Mesenchymal stem cell (in vitro differentiated cells and primary cell): ENCODE results near the gene CXCL5.
A peak's percentile ranks its signal among the peaks of the same experiment; 100 is the strongest.

Experiments used
- DNase-seq: peaks from one replicate; pipeline ENCODE4 v3.0.0-alpha.2; 2013
- H2AFZ ChIP-seq: one replicate; pipeline ENCODE4 v1.6.1; 2013; ENCODE audit warnings: low read depth, mild to moderate bottlenecking, control low read depth, inconsistent platforms, low read length, moderate library complexity
- H2AK5ac ChIP-seq: 2 replicates; pipeline ENCODE4 v1.6.1; 2013; ENCODE audit warnings: low read length, moderate library complexity, mild to moderate bottlenecking, inconsistent platforms; ENCODE audit not compliant: severe bottlenecking
- H2BK120ac ChIP-seq: one replicate; pipeline ENCODE4 v1.6.1; 2013; ENCODE audit warnings: low read depth, mild to moderate bottlenecking, inconsistent platforms, low read length, moderate library complexity
- H2BK12ac ChIP-seq, 2 experiments: one replicate each; pipeline ENCODE4 v1.6.1; 2013; ENCODE audit warnings: inconsistent platforms in 2 of 2, low read length in 2 of 2, mild to moderate bottlenecking in 2 of 2, moderate library complexity in 2 of 2, control low read depth in 1 of 2
- H2BK15ac ChIP-seq: one replicate; pipeline ENCODE4 v1.6.1; 2013; ENCODE audit warnings: mild to moderate bottlenecking, low read depth, inconsistent platforms; ENCODE audit not compliant: poor library complexity, severe bottlenecking
- H2BK5ac ChIP-seq: 2 replicates; pipeline ENCODE4 v1.6.1; 2013; ENCODE audit warnings: low read depth, mild to moderate bottlenecking, low read length, control low read depth, inconsistent platforms; ENCODE audit not compliant: poor library complexity, severe bottlenecking
- H3K14ac ChIP-seq, 2 experiments: one replicate each; pipeline ENCODE4 v1.6.1; 2013; ENCODE audit warnings: inconsistent platforms in 2 of 2, low read length in 2 of 2, control low read depth in 1 of 2, mild to moderate bottlenecking in 1 of 2, moderate library complexity in 1 of 2
- H3K18ac ChIP-seq, 2 experiments: one replicate each; pipeline ENCODE4 v1.6.1; 2013; ENCODE audit warnings: inconsistent platforms in 2 of 2, low read length in 2 of 2, control low read depth in 1 of 2, low read depth in 1 of 2, mild to moderate bottlenecking in 1 of 2
- H3K23ac ChIP-seq, 2 experiments: one replicate each; pipeline ENCODE4 v1.6.1; 2013; ENCODE audit warnings: inconsistent platforms in 2 of 2, low read length in 2 of 2, mild to moderate bottlenecking in 2 of 2, moderate library complexity in 2 of 2, control low read depth in 1 of 2
- H3K27ac ChIP-seq: 2 replicates; pipeline ENCODE4 v1.5.1; 2013; ENCODE audit warnings: mild to moderate bottlenecking, moderate library complexity, low read length, control low read depth, inconsistent platforms; ENCODE audit not compliant: poor library complexity, severe bottlenecking
- H3K27me3 ChIP-seq, 2 experiments: 2 replicates each; pipeline versions ENCODE4 v1.6.1 to v1.7.0; 2013; ENCODE audit warnings: low read length in 2 of 2, mild to moderate bottlenecking in 2 of 2, moderate library complexity in 2 of 2, control low read depth in 1 of 2, inconsistent platforms in 1 of 2; ENCODE audit not compliant: control insufficient read depth in 1 of 2, insufficient read depth in 1 of 2
- H3K36me3 ChIP-seq, 2 experiments: 2 replicates each; pipeline versions ENCODE4 v1.6.1 to v1.7.0; 2013; ENCODE audit warnings: low read length in 2 of 2, control low read depth in 1 of 2, inconsistent platforms in 1 of 2, low read depth in 1 of 2, mild to moderate bottlenecking in 1 of 2; ENCODE audit not compliant: insufficient read depth in 2 of 2, control insufficient read depth in 1 of 2
- H3K4ac ChIP-seq, 2 experiments: one replicate each; pipeline ENCODE4 v1.6.1; 2013; ENCODE audit warnings: inconsistent platforms in 2 of 2, low read length in 2 of 2, mild to moderate bottlenecking in 2 of 2, moderate library complexity in 2 of 2, control low read depth in 1 of 2, low read depth in 1 of 2
- H3K4me1 ChIP-seq: 2 replicates; pipeline ENCODE4 v1.6.1; 2013; ENCODE audit warnings: low read depth, low read length, control low read depth; ENCODE audit not compliant: control insufficient read depth, insufficient read depth
- H3K4me2 ChIP-seq: 2 replicates; pipeline ENCODE4 v1.6.1; 2013; ENCODE audit warnings: low read length, mild to moderate bottlenecking, inconsistent platforms; ENCODE audit not compliant: poor library complexity, severe bottlenecking
- H3K4me3 ChIP-seq, 2 experiments: 2 replicates each; pipeline versions ENCODE4 v1.5.1 to v1.7.0; 2013; ENCODE audit warnings: low read length in 2 of 2, mild to moderate bottlenecking in 2 of 2, control low read depth in 1 of 2, low read depth in 1 of 2; ENCODE audit not compliant: insufficient read depth in 1 of 2
- H3K79me1 ChIP-seq: replicated peaks from 2 replicates; pipeline ENCODE4 v1.6.1; 2013; ENCODE audit warnings: mild to moderate bottlenecking, control low read depth, low read length, inconsistent platforms; ENCODE audit not compliant: poor library complexity, severe bottlenecking
- H3K9ac ChIP-seq: 2 replicates; pipeline ENCODE4 v1.7.0; 2013; ENCODE audit warnings: mild to moderate bottlenecking, low read length, moderate library complexity
- H3K9me3 ChIP-seq: 2 replicates; pipeline ENCODE4 v1.7.0; 2013; ENCODE audit warnings: mild to moderate bottlenecking, low read length; ENCODE audit not compliant: control insufficient read depth
- H4K8ac ChIP-seq: one replicate; pipeline ENCODE4 v1.6.1; 2013; ENCODE audit warnings: inconsistent platforms, mild to moderate bottlenecking, low read length, moderate library complexity
- H4K91ac ChIP-seq: one replicate; pipeline ENCODE4 v1.6.1; 2013; ENCODE audit warnings: mild to moderate bottlenecking, low read length, inconsistent platforms
- WGBS: methylation state at CpG from one replicate; pipeline ENCODE4 v1.1.7; 2013; ENCODE audit warnings: mixed read lengths; 5-methylcytosine and 5-hydroxymethylcytosine counted together

The CXCL5 gene

DNA sequence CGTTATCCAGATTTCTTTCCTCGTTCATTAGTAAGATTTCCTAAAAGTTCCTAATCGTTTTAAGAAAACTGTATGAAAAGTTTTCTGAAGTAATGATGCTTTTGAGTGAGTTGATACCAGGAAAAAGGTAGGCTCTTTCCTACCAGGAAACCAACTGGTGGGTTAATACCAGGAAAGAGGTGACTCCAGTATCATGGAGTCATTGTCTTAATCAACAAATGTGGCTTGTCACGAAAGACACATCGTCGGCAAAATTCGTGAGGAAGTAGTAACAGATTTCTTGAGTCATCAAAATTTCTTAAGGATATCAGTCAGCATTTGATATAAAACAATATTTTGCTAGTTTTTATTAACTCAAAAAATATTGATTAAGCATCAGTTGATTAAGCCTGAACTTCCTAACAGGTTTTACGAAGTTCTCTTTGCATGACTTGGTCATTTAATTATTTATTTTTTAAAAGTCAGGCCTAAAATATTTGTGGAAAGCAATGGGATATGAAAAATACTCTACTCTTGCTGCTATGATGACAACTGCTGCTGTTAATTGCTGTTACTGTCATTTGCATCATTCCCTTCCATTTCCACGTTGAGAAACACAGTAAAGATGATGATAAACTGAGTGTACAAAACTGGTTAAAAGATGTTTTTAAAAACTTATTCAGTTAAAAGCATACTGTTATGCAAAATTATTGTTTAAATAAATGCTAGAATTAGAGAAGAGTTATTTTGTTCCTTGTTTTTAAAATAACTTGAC lies 7.3 kb downstream of the CXCL5 start:
- Histone ChIP-seq H4K8ac (no peak overlapping the region), H3K4me2 (no peak overlapping the region), H2BK15ac (no peak overlapping the region), H3K18ac (no peak overlapping the region), H2BK5ac (no peak overlapping the region), H3K27me3 (no peaks in the 10 kb centered on the region), H2AK5ac (no peak overlapping the region), H2BK120ac (no peak overlapping the region), H2AFZ (no peak overlapping the region), H3K9me3 (no peaks in the 10 kb centered on the region), H3K4ac (no peak overlapping the region), H3K36me3 (no peaks in the 10 kb centered on the region), H3K9ac (no peak overlapping the region), H3K23ac (no peak overlapping the region), H3K27ac (no peak overlapping the region), H3K79me1 (no peaks in the 10 kb centered on the region), H3K4me3 (no peak overlapping the region), H4K91ac (no peak overlapping the region), H2BK12ac (no peak overlapping the region), H3K4me1 (no peaks in the 10 kb centered on the region), H3K14ac (no peak overlapping the region)
- WGBS, result 91% methylated on average over 2 of the region's 9 CpGs
- DNase-seq, result no peak

GRCh38 chr4:73989928-73990327 lies 8.5 kb downstream of the CXCL5 start:
- H3K4me1 ChIP-seq, result no peaks in the 10 kb centered on the region
- no peak overlapping the region for H2BK12ac ChIP-seq
- H3K79me1 ChIP-seq, result no peaks in the 10 kb centered on the region
- H3K14ac ChIP-seq, result no peak overlapping the region
- H3K36me3 ChIP-seq, result no peaks in the 10 kb centered on the region
- H3K23ac ChIP-seq, result no peak overlapping the region
- no peak overlapping the region for H2BK15ac ChIP-seq
- H3K18ac ChIP-seq, result no peak overlapping the region
- no peak overlapping the region for H3K9ac ChIP-seq
- H2BK5ac ChIP-seq, result no peak overlapping the region
- no peak overlapping the region for H3K4ac ChIP-seq
- 61% methylated on average over 3 of the region's 5 CpGs for WGBS
- H3K27ac ChIP-seq, result no peak overlapping the region
- no peak overlapping the region for H3K4me2 ChIP-seq
- no peak overlapping the region for H4K8ac ChIP-seq
- no peaks in the 10 kb centered on the region for H3K9me3 ChIP-seq
- no peak overlapping the region for H2BK120ac ChIP-seq
- H3K27me3 ChIP-seq, result no peaks in the 10 kb centered on the region
- H3K4me3 ChIP-seq, result no peak overlapping the region
- no peak overlapping the region for H4K91ac ChIP-seq
- no peak for DNase-seq
- H2AK5ac ChIP-seq, result no peak overlapping the region
- no peak overlapping the region for H2AFZ ChIP-seq

- no peak overlapping the region for H3K23ac ChIP-seq
- H3K9ac ChIP-seq, result no peak overlapping the region
- H2BK12ac ChIP-seq, result no peak overlapping the region
- H3K4me1 ChIP-seq, result no peaks in the 10 kb centered on the region
- no peak overlapping the region for H4K91ac ChIP-seq
- no peak overlapping the region for H3K4ac ChIP-seq
- no peak overlapping the region for H2AK5ac ChIP-seq
- no peak overlapping the region for H2AFZ ChIP-seq
- H4K8ac ChIP-seq, result no peak overlapping the region
- H3K4me3 ChIP-seq, result no peak overlapping the region
- no peak overlapping the region for H3K18ac ChIP-seq
- H2BK5ac ChIP-seq, result no peak overlapping the region
- H3K79me1 ChIP-seq, result no peaks in the 10 kb centered on the region
- H3K36me3 ChIP-seq, result no peaks in the 10 kb centered on the region
- H3K27ac ChIP-seq, result no peak overlapping the region
- H3K4me2 ChIP-seq, result no peak overlapping the region
- H2BK15ac ChIP-seq, result no peak overlapping the region
- H3K14ac ChIP-seq, result no peak overlapping the region
- H2BK120ac ChIP-seq, result no peak overlapping the region
- no peak for DNase-seq
- no peaks in the 10 kb centered on the region for H3K27me3 ChIP-seq
- no peaks in the 10 kb centered on the region for H3K9me3 ChIP-seq
- 96% methylated on average over 2 of the region's 3 CpGs for WGBS
These were observed 9.4 kb downstream of the CXCL5 start for GRCh38 chr4:73989031-73989430.

DNA sequence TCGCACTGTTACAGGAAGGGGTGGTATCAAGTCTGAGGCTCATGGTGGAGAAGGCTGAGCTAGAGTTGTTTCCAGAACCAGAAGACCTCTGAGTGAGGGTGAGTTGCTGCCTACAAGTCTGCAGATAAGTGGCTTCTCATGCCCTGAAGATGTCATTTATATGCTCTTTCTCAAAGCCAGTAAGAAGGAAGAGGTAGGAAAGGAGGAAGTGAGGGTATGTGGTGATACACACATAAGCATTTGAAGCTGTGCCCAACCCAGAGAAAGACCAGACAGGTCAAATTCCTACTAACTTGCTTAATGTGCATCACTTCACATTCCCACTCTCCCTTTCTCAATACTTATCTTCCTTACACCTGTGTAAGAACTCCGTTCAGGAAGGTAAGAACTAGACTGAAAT lies 10.4 kb downstream of the CXCL5 start, which contains the start of gene PPBP:
Gene PPBP, minus strand, starts transcription at position 130 of the 400 bp plus-strand sequence. Its CDS starts 87 bp downstream, at position 43.
- H3K79me1 ChIP-seq, result no peaks in the 10 kb centered on the region
- H3K4ac ChIP-seq, result no peak within 1 kb of the TSS
- H3K9me3 ChIP-seq, result no peaks in the 10 kb centered on the region
- H2BK15ac ChIP-seq, result no peak within 1 kb of the TSS
- no peak for DNase-seq
- no peak within 1 kb of the TSS for H3K23ac ChIP-seq
- no peak within 1 kb of the TSS for H3K14ac ChIP-seq
- no peak within 1 kb of the TSS for H3K4me2 ChIP-seq
- peak within 1 kb of the TSS in 1 of 2 experiments; percentile 6 for H2BK12ac ChIP-seq
- no peak within 1 kb of the TSS for H4K8ac ChIP-seq
- WGBS, result 80% methylated on average over 2 of the region's 2 CpGs
- H3K4me1 ChIP-seq, result no peaks in the 10 kb centered on the region
- H3K27ac ChIP-seq, result no peak within 1 kb of the TSS
- H2AK5ac ChIP-seq, result no peak within 1 kb of the TSS
- H2AFZ ChIP-seq, result no peak within 1 kb of the TSS
- H3K27me3 ChIP-seq, result no peaks in the 10 kb centered on the region
- no peak within 1 kb of the TSS for H3K18ac ChIP-seq
- no peak within 1 kb of the TSS for H2BK5ac ChIP-seq
- H3K36me3 ChIP-seq, result no peaks in the 10 kb centered on the region
- H4K91ac ChIP-seq, result no peak within 1 kb of the TSS
- no peak within 1 kb of the TSS for H3K4me3 ChIP-seq
- no peak within 1 kb of the TSS for H2BK120ac ChIP-seq
- no peak within 1 kb of the TSS for H3K9ac ChIP-seq
